GM21723 (cell line): ENCODE results near the gene CCDC88A.
"Not testable (repeated sequence)": the region's sequence is repeated elsewhere in the genome, so short reads cannot be mapped to it uniquely, and the experiment has no call there.

ENCODE experiments used
- ATAC-seq: cut with Tn5 transposase; IDR thresholded peaks from one replicate; pipeline ENCODE4 v1.9.1; 2021; ENCODE audit warnings: mild to moderate bottlenecking, moderate library complexity; ENCODE audit not compliant: unreplicated experiment

CCDC88A gene

DNA sequence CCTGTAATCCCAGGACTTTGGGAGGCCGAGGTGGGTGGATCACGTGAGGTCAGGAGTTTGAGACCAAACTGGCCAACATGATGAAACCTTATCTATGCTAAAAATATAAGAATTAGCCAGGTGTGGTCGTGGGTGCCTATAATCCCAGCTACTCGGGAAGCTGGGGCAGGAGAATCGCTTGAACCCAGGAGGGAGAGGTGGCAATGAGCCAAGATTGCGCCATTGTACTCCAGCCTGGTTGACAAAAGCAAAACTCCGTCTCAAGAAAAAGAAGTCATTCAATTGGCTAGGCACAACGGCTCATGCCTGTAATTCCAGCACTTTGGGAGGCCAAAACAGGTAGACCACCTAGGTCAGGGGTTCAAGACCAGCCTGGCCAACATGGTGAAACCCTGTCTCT, 178.1 kb downstream of the CCDC88A start:
- ATAC-seq = not testable (repeated sequence)

DNA sequence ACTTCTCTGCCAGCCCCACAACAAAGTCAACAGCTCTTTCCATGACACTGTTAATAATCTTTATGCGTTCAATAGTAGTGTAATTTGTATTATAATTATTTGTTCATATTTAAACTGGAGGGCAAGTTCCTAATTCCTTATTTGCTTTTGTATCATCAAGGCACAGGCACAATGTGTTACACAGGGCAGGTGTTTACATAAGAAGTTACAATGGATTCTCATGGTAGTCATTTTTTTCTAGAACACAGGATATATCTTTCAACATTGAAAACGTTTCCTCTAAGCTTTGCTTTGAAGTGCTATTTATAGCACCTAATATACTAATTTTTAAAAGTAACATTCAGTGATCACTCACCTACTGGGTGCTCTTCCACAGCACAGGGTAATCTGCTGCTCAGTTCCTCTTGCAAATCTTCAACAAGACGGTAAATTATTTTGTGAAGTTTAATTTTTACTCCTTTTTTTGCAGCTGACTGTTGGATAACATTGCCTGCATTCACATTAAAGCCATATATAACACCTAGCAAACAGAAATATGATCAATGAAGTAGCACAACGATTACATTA, 179.9 kb downstream of the CCDC88A start:
- ATAC-seq = no peak
